H1 (cell line): ENCODE results near the gene AOC1. TPM values are rescaled to one million over a fixed set of nuclear protein-coding genes. Genes with fewer than 3 reads are reported as not detected.
A peak's percentile ranks its signal among the peaks of the same experiment; 100 is the strongest.

Source experiments
- CTCF ChIA-PET: fragments of 300-600 bp; sonication (Branson Sonifier 250); formaldehyde crosslinking; loops from one replicate; lab custom pipeline; 2021; ENCODE audit not compliant: partially characterized antibody; lab: Charles Lee
- POLR2A ChIA-PET: fragments of 300-600 bp; sonication (Branson Sonifier 250); formaldehyde crosslinking; loops from one replicate; lab custom pipeline; 2021; ENCODE audit warnings: inconsistent platforms; ENCODE audit not compliant: partially characterized antibody; lab: Charles Lee
- DNase-seq, 2 experiments: peaks; one replicate each; pipeline versions ENCODE4 v3.0.0 to v3.0.0-alpha.2; 2010 to 2022; ENCODE audit warnings: low spot score in 2 of 2, low read depth in 1 of 2, mixed read lengths in 1 of 2
- FAIRE-seq: peaks from 2 replicates; lab custom pipeline; 2011; peaks lifted over from hg19 to GRCh38; lab: Jason Lieb, UNC
- H2AFZ ChIP-seq: 2 replicates; pipeline ENCODE4 v1.8.1; 2012; ENCODE audit warnings: low read length, inconsistent platforms
- H2AK5ac ChIP-seq: 2 replicates; pipeline ENCODE4 v1.6.1; 2013; ENCODE audit warnings: low read depth, low read length
- H2BK120ac ChIP-seq: replicated peaks from 2 replicates; pipeline ENCODE3; 2013; ENCODE audit warnings: low read depth, low read length, inconsistent platforms
- H2BK12ac ChIP-seq: 2 replicates; pipeline ENCODE4 v1.6.1; 2013; ENCODE audit warnings: low read depth, low read length
- H2BK15ac ChIP-seq: 2 replicates; pipeline ENCODE4 v1.6.1; 2013; ENCODE audit warnings: low read length
- H2BK20ac ChIP-seq: 2 replicates; pipeline ENCODE4 v1.6.1; 2013; ENCODE audit warnings: low read length
- H2BK5ac ChIP-seq: 2 replicates; pipeline ENCODE4 v1.6.1; 2013; ENCODE audit warnings: low read depth, low read length
- H3K14ac ChIP-seq: 2 replicates; pipeline ENCODE4 v1.6.1; 2013; ENCODE audit warnings: inconsistent platforms; ENCODE audit not compliant: insufficient read length
- H3K18ac ChIP-seq: 2 replicates; pipeline ENCODE4 v1.6.1; 2013; ENCODE audit warnings: low read length; ENCODE audit errors: extremely low read depth
- H3K23ac ChIP-seq: 2 replicates; pipeline ENCODE4 v1.6.1; 2013; ENCODE audit warnings: inconsistent platforms; ENCODE audit not compliant: insufficient read length
- H3K23me2 ChIP-seq: 2 replicates; pipeline ENCODE4 v1.6.1; 2013; ENCODE audit warnings: low read depth, low read length
- H3K27ac ChIP-seq: 2 replicates; pipeline ENCODE4 v1.6.1; 2011; ENCODE audit warnings: low read depth, low read length, inconsistent platforms
- H3K27me3 ChIP-seq, 4 experiments: replicated peaks in 1 of 4; 1 replicate in 1 of 4; 2 replicates in 3 of 4; pipeline versions ENCODE4 v1.6.1 to v1.8.1; 2011 to 2013; ENCODE audit warnings: low read length in 3 of 4, mild to moderate bottlenecking in 3 of 4, inconsistent platforms in 2 of 4, mixed read lengths in 2 of 4, moderate library complexity in 1 of 4; ENCODE audit not compliant: control insufficient read depth in 3 of 4, insufficient read depth in 3 of 4; ENCODE audit errors: extremely low read depth in 1 of 4
- H3K36me3 ChIP-seq, 4 experiments: 2 replicates each; pipeline versions ENCODE4 v1.6.1 to v1.8.1; 2011 to 2013; ENCODE audit warnings: mild to moderate bottlenecking in 4 of 4, low read length in 3 of 4, moderate library complexity in 2 of 4, control low read depth in 1 of 4, inconsistent platforms in 1 of 4; ENCODE audit not compliant: insufficient read depth in 4 of 4, control insufficient read depth in 2 of 4
- H3K4ac ChIP-seq: replicated peaks from 2 replicates; pipeline ENCODE3; 2013; ENCODE audit warnings: low read length, low read depth, mixed read lengths, inconsistent platforms; ENCODE audit not compliant: insufficient read length
- H3K4me1 ChIP-seq, 4 experiments: replicated peaks in 1 of 4; 1 replicate in 1 of 4; 2 replicates in 3 of 4; pipeline versions ENCODE4 v1.6.1 to v1.8.1; 2011 to 2013; ENCODE audit warnings: low read length in 3 of 4, inconsistent platforms in 2 of 4, mixed read lengths in 1 of 4; ENCODE audit not compliant: insufficient read depth in 4 of 4, control insufficient read depth in 3 of 4
- H3K4me2 ChIP-seq, 2 experiments: 2 replicates each; pipeline versions ENCODE4 v1.6.1 to v1.8.1; 2011 to 2013; ENCODE audit warnings: low read depth in 2 of 2, low read length in 2 of 2, control low read depth in 1 of 2, inconsistent platforms in 1 of 2, mild to moderate bottlenecking in 1 of 2; ENCODE audit not compliant: insufficient read depth in 1 of 2
- H3K4me3 ChIP-seq, 4 experiments: fragments of 200-600, 300-600 bp in 1 of 4; sonication (generic), shearing (Covaris generic), sonication (Bioruptor Twin) in 1 of 4; 2 replicates each; pipeline versions ENCODE4 v1.5.1 to v1.8.1; 2011 to 2016; ENCODE audit warnings: low read length in 4 of 4, low read depth in 3 of 4, control low read depth in 2 of 4, inconsistent platforms in 2 of 4, mild to moderate bottlenecking in 2 of 4, mixed read lengths in 1 of 4, moderate library complexity in 1 of 4; ENCODE audit not compliant: insufficient read depth in 2 of 4; ENCODE audit errors: extremely low read depth in 1 of 4
- H3K56ac ChIP-seq: replicated peaks from 2 replicates; pipeline ENCODE3; 2013; ENCODE audit warnings: low read depth, mild to moderate bottlenecking, mixed read lengths, low read length, inconsistent platforms; ENCODE audit not compliant: insufficient read length
- H3K79me1 ChIP-seq: 2 replicates; pipeline ENCODE4 v1.6.1; 2013; ENCODE audit warnings: low read depth, low read length, control low read depth
- H3K79me2 ChIP-seq, 2 experiments: 2 replicates each; pipeline versions ENCODE4 v1.6.1 to v1.8.1; 2012 to 2013; ENCODE audit warnings: low read length in 2 of 2, mild to moderate bottlenecking in 2 of 2, inconsistent platforms in 1 of 2; ENCODE audit not compliant: insufficient read depth in 2 of 2, control insufficient read depth in 1 of 2
- H3K9ac ChIP-seq, 4 experiments: replicated peaks in 1 of 4; 1 replicate in 1 of 4; 2 replicates in 3 of 4; pipeline versions ENCODE4 v1.6.1 to v1.8.1; 2011 to 2013; ENCODE audit warnings: low read depth in 3 of 4, low read length in 3 of 4, control low read depth in 2 of 4, mild to moderate bottlenecking in 2 of 4, moderate library complexity in 2 of 4, inconsistent platforms in 1 of 4; ENCODE audit errors: extremely low read depth in 1 of 4
- H3K9me3 ChIP-seq, 2 experiments: 2 replicates each; pipeline versions ENCODE4 v1.6.1 to v1.8.1; 2012 to 2013; ENCODE audit warnings: mild to moderate bottlenecking in 2 of 2, moderate library complexity in 2 of 2, control low read depth in 1 of 2, inconsistent platforms in 1 of 2, low read depth in 1 of 2, low read length in 1 of 2, mixed read lengths in 1 of 2; ENCODE audit not compliant: insufficient read depth in 2 of 2
- H4K20me1 ChIP-seq, 2 experiments: replicated peaks in 1 of 2; 2 replicates each; pipeline versions ENCODE3 to v1.8.1; 2011 to 2013; ENCODE audit warnings: inconsistent platforms in 2 of 2, low read length in 2 of 2, mild to moderate bottlenecking in 1 of 2; ENCODE audit not compliant: insufficient read depth in 2 of 2, control insufficient read depth in 1 of 2
- H4K5ac ChIP-seq: 2 replicates; pipeline ENCODE4 v1.6.1; 2013; ENCODE audit warnings: low read length, low read depth, mixed read lengths, inconsistent platforms; ENCODE audit not compliant: insufficient read length
- H4K8ac ChIP-seq: 2 replicates; pipeline ENCODE4 v1.8.0; 2013; ENCODE audit warnings: mild to moderate bottlenecking, moderate library complexity, low read length, inconsistent platforms; ENCODE audit not compliant: insufficient read depth; ENCODE audit errors: extremely low read depth
- H4K91ac ChIP-seq: replicated peaks from 2 replicates; pipeline ENCODE3; 2013; ENCODE audit warnings: low read length, mixed read lengths, inconsistent platforms; ENCODE audit not compliant: insufficient read length
- BCL11A ChIP-seq, 2 experiments: IDR thresholded peaks; one replicate each; pipeline ENCODE4 v1.6.1; 2011; ENCODE audit warnings: low read depth in 2 of 2, low read length in 2 of 2, mild to moderate bottlenecking in 2 of 2
- CBX5 ChIP-seq: fragments of 300-800, 300-1000 bp; sonication (generic); IDR thresholded peaks from 2 replicates; pipeline ENCODE4 v1.7.1; 2016; ENCODE audit warnings: antibody characterized with exemption, low read length, low read depth
- FOSL1 ChIP-seq: IDR thresholded peaks from 2 replicates; pipeline ENCODE4 v1.6.1; 2011; ENCODE audit warnings: mild to moderate bottlenecking, low read depth, low read length, moderate library complexity; ENCODE audit not compliant: insufficient read depth
- JUN ChIP-seq: IDR thresholded peaks from 2 replicates; pipeline ENCODE4 v1.6.1; 2011; ENCODE audit warnings: low read depth, mild to moderate bottlenecking, improper control_type of control experiment, low read length
- KDM5A ChIP-seq: fragments of 200-600 bp; IDR thresholded peaks from 2 replicates; pipeline ENCODE4 v1.7.1; 2012; ENCODE audit warnings: mild to moderate bottlenecking, low read length, inconsistent platforms, mixed read lengths
- RAD21 ChIP-seq, 2 experiments: IDR thresholded peaks in 1 of 2; conservative IDR thresholded peaks in 1 of 2; 2 replicates each; pipeline ENCODE4 v1.6.1; 2011; ENCODE audit warnings: low read depth in 2 of 2, low read length in 2 of 2, improper control_type of control experiment in 1 of 2, inconsistent platforms in 1 of 2, mild to moderate bottlenecking in 1 of 2, moderate library complexity in 1 of 2
- RBBP5 ChIP-seq: IDR thresholded peaks from 2 replicates; pipeline ENCODE4 v1.7.1; 2012; ENCODE audit warnings: low read depth, mild to moderate bottlenecking, inconsistent platforms, low read length, moderate library complexity, borderline replicate concordance
- SAP30 ChIP-seq: fragments of 300-600 bp; sonication (generic); IDR thresholded peaks from 2 replicates; pipeline ENCODE4 v1.7.1; 2012; ENCODE audit warnings: low read length, moderate library complexity, mild to moderate bottlenecking, inconsistent platforms; ENCODE audit not compliant: insufficient read depth, insufficient replicate concordance
- SIX5 ChIP-seq: IDR thresholded peaks from 2 replicates; pipeline ENCODE4 v1.6.1; 2011; ENCODE audit warnings: mild to moderate bottlenecking, low read depth, low read length
- SRF ChIP-seq: IDR thresholded peaks from 2 replicates; pipeline ENCODE4 v1.6.1; 2011; ENCODE audit warnings: mild to moderate bottlenecking, low read depth, low read length, moderate library complexity
- TAF1 ChIP-seq: IDR thresholded peaks from 2 replicates; pipeline ENCODE4 v1.6.1; 2011; ENCODE audit warnings: mild to moderate bottlenecking, low read depth, low read length
- WGBS, 2 experiments: shearing (Covaris generic) in 1 of 2; methylation state at CpG; one replicate each; pipeline versions ENCODE4 v1.1.6 to v1.1.7; 2013 to 2015; ENCODE audit warnings: low lambda C conversion rate in 2 of 2, mixed read lengths in 2 of 2, inconsistent platforms in 1 of 2, low coverage in 1 of 2, missing lambda C conversion rate in 1 of 2; ENCODE audit not compliant: insufficient replicate concordance in 2 of 2, insufficient coverage in 1 of 2, insufficient read length in 1 of 2; ENCODE audit errors: extremely low coverage in 1 of 2, missing lambda C conversion rate in 1 of 2; 5-methylcytosine and 5-hydroxymethylcytosine counted together
- polyA plus RNA-seq, 7 experiments: library from polyadenylated mRNA; depleted of rRNA in 3 of 7; stranded (reverse) in 5 of 7; unstranded in 2 of 7; fragments of >200 nt in 5 of 7; fragments of 200-250 nt in 2 of 7; gene quantifications; 1 replicate in 5 of 7; 2 replicates in 1 of 7; 4 replicates in 1 of 7; pipeline versions ENCODE4 v1.2.1 to v1.2.3, GENCODE V29; 2011 to 2013; ENCODE audit warnings: missing spikeins in 2 of 7, mixed read lengths in 2 of 7
- total RNA-seq: library from RNA; stranded (reverse); fragmentation: NEBNext Ultra II Directional; extraction: Animal tissue kit (Norgen Biotek cat#: 25700); gene quantifications from 2 replicates; pipeline ENCODE4 v1.2.1, GENCODE V29; 2021
- TF ChIP-seq, protein P1 (sequence below): IDR thresholded peaks from 2 replicates; pipeline ENCODE4 v1.6.1; 2012; ENCODE audit warnings: inconsistent platforms

The AOC1 gene
- total and polyA plus RNA-seq, 2 of the 8 experiments (the other 6 are each of a cell fraction or from before 2014, with no cell fraction given): 0.15 to 0.17 TPM

DNA sequence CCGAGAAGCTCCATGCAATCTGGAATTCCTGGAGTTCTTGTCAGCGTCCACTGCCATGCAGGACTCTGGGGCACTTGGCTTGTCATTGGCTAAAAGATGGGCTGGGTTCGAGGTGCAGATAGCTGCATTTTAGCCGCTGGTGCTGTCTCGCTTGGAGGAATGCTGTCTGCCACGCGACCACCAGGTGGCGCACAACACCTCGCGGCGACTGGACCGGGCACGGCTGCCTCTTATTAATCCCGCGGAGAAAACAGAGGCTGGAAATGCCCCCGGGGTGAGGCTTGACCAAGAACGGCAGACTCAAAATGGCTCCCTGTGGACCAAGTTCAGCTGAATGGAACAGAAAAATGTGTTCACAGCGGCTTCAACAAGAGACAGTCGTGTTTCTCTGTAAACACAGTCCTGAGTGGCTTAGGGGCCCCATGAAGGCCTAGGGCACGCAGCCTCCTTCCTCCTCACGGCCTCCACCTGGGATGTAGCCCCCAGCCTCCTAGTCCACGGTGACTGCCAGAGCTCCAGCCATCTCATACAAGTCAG, 46.2 kb downstream of the AOC1 start:
- Histone ChIP-seq H3K4ac (no peak overlapping the region), H3K27me3 (peaks cover 0 to 11% (median 6%) of the 10 kb centered on the region in 4 experiments; a peak in 4 of 7 replicates), H3K14ac (no peak overlapping the region), H3K79me2 (no peaks in the 10 kb centered on the region), H3K79me1 (no peaks in the 10 kb centered on the region), H4K8ac (no peak overlapping the region), H3K36me3 (no peaks in the 10 kb centered on the region), H4K5ac (no peak overlapping the region), H3K23me2 (no peaks in the 10 kb centered on the region), H3K56ac (no peak overlapping the region), H4K20me1 (no peaks in the 10 kb centered on the region), H3K9ac (no peak overlapping the region), H2BK12ac (peak overlapping the region; percentile 60; the same call in 1 of the 2 replicates), H3K23ac (no peak overlapping the region), H2BK15ac (no peak overlapping the region), H3K4me1 (peaks cover 0 to 28% (median 7%) of the 10 kb centered on the region in 4 experiments; a peak in 4 of 7 replicates), H3K27ac (no peak overlapping the region), H2AFZ (no peak overlapping the region; the same call in 1 of the 2 replicates), H3K4me3 (no peak overlapping the region), H2BK120ac (no peak overlapping the region), H2BK5ac (no peak overlapping the region), H3K18ac (no peak overlapping the region), H3K9me3 (no peaks in the 10 kb centered on the region; a peak in 1 of 4 replicates), H2AK5ac (no peak overlapping the region), H4K91ac (no peak overlapping the region), H3K4me2 (no peak overlapping the region), H2BK20ac (no peak overlapping the region)
- ChIA-PET POLR2A (interaction anchor here (1.2 to 1.5 kb wide), 2 partner anchors 21 to 94 kb away, joined by 3 to 4 read pairs; no protein-coding TSS in a partner anchor), CTCF (interaction anchor here (0.6 to 2.9 kb wide), 55 partner anchors 9 to 559 kb away, joined by 3 to 35 read pairs (median 5); partner anchors contain the start of genes ATG9B and NOS3)
- FAIRE-seq (no peak), DNase-seq (peak; percentile 60 to 96)
- 28% methylated on average over 22 of the region's 22 CpGs; no CpG with 5 or more reads in 1 of the 2 experiments for WGBS, 2 experiments
- TF ChIP-seq JUN (no peak), KDM5A (no peak), BCL11A (IDR thresholded peaks at IDR 0.05; ENCODE audit: low read depth in 2 of 2, low read length in 2 of 2) (no peak), RBBP5 (no peak), FOSL1 (no peak), SIX5 (no peak), CBX5 (no peak), SRF (no peak), SAP30 (no peak), TAF1 (no peak), RAD21 (IDR thresholded peaks at IDR 0.05 in 1 of 2, conservative IDR thresholded peaks at IDR 0.05 in 1 of 2; ENCODE audit: low read depth in 2 of 2, low read length in 2 of 2) (peak; percentile 81 to 88)
- TF ChIP-seq, protein P1, sequence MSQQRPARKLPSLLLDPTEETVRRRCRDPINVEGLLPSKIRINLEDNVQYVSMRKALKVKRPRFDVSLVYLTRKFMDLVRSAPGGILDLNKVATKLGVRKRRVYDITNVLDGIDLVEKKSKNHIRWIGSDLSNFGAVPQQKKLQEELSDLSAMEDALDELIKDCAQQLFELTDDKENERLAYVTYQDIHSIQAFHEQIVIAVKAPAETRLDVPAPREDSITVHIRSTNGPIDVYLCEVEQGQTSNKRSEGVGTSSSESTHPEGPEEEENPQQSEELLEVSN: no peak
